Activated CD8-positive, alpha-beta T cell treated with anti-CD3 and anti-CD28 coated beads for 36 hours (primary cell): ENCODE results near the gene LENEP. TPM values are rescaled to one million over a fixed set of nuclear protein-coding genes. Genes with fewer than 3 reads are reported as not detected.

Experiments
- ATAC-seq: fragments of 200-7000 bp; cut with Tn5 transposase; one replicate; pipeline ENCODE4 v1.10.0; 2021; ENCODE audit warnings: mild to moderate bottlenecking, moderate library complexity
- CTCF ChIA-PET: fragments of 350-600 bp; sonication (Branson Sonifier 250); formaldehyde crosslinking; loops from one replicate; lab custom pipeline; 2021; ENCODE audit warnings: antibody characterized with exemption; lab: Charles Lee
- POLR2A ChIA-PET: fragments of 350-600 bp; sonication (Branson Sonifier 250); formaldehyde crosslinking; loops from one replicate; lab custom pipeline; 2021; ENCODE audit warnings: antibody characterized with exemption; lab: Charles Lee
- DNase-seq: peaks from one replicate; pipeline ENCODE4 v3.0.0-alpha.2; 2020
- H3K27ac Mint-ChIP-seq: one replicate; pipeline ENCODE4 v1.8.0; 2021; ENCODE audit warnings: mild to moderate bottlenecking, mixed read lengths
- H3K27me3 Mint-ChIP-seq: one replicate; pipeline ENCODE4 v1.8.0; 2021; ENCODE audit warnings: mixed read lengths
- H3K36me3 Mint-ChIP-seq: one replicate; pipeline ENCODE4 v1.8.0; 2021; ENCODE audit warnings: low read depth, mixed read lengths
- H3K4me1 Mint-ChIP-seq: one replicate; pipeline ENCODE4 v1.8.0; 2021; ENCODE audit warnings: low read depth, mixed read lengths
- H3K4me3 Mint-ChIP-seq: one replicate; pipeline ENCODE4 v1.8.0; 2021; ENCODE audit warnings: mild to moderate bottlenecking, moderate library complexity, mixed read lengths
- H3K9me3 Mint-ChIP-seq: one replicate; pipeline ENCODE4 v1.8.0; 2021; ENCODE audit warnings: mixed read lengths
- intact Hi-C: fragments of 100-400 bp; cut with micrococcal nuclease; formaldehyde crosslinking; loops from one replicate; pipeline ENCODE4 v1.10.0; 2022
- total RNA-seq, 2 experiments: library from RNA; stranded (reverse); gene quantifications; one replicate each; pipeline ENCODE4 v1.2.3, GENCODE V29; 2021
- TF ChIP-seq, protein P1 (sequence below): fragments of 200-600 bp; IDR thresholded peaks from one replicate; pipeline ENCODE4 v1.8.0; 2022; ENCODE audit warnings: antibody characterized with exemption, mild to moderate bottlenecking

Gene LENEP
- total RNA-seq, 2 experiments from 2014 or later: not detected

- ChIA-PET POLR2A (interaction anchor here (0.6 to 8.6 kb wide), 7 partner anchors 9 to 61 kb away, joined by 3 to 85 read pairs (median 3); partner anchors contain the start of genes CKS1B, FLAD1, PMVK and SHC1), CTCF (interaction anchor here (1.0 to 5.3 kb wide), 5 partner anchors 14 to 53 kb away, joined by 3 to 108 read pairs (median 6); partner anchors contain the start of genes CKS1B, FLAD1, PYGO2 and SHC1)
- Mint-ChIP-seq H3K9me3 (no peaks in the 10 kb centered on the region), H3K4me3 (no peak overlapping the region), H3K27me3 (no peaks in the 10 kb centered on the region), H3K27ac (peak overlapping the region; percentile 7), H3K36me3 (no peaks in the 10 kb centered on the region), H3K4me1 (peaks cover 35% of the 10 kb centered on the region)
- TF ChIP-seq, protein P1, sequence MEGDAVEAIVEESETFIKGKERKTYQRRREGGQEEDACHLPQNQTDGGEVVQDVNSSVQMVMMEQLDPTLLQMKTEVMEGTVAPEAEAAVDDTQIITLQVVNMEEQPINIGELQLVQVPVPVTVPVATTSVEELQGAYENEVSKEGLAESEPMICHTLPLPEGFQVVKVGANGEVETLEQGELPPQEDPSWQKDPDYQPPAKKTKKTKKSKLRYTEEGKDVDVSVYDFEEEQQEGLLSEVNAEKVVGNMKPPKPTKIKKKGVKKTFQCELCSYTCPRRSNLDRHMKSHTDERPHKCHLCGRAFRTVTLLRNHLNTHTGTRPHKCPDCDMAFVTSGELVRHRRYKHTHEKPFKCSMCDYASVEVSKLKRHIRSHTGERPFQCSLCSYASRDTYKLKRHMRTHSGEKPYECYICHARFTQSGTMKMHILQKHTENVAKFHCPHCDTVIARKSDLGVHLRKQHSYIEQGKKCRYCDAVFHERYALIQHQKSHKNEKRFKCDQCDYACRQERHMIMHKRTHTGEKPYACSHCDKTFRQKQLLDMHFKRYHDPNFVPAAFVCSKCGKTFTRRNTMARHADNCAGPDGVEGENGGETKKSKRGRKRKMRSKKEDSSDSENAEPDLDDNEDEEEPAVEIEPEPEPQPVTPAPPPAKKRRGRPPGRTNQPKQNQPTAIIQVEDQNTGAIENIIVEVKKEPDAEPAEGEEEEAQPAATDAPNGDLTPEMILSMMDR: no peak
- intact Hi-C loops: loop anchor here (5.0 kb wide), 1 partner anchor 35 kb away; the partner anchor contains the start of gene PYGO2
- no peak for ATAC-seq
- no peak for DNase-seq
Measured at GRCh38 chr1:154996966-154997701, 3.7 kb downstream of the LENEP start.

DNA sequence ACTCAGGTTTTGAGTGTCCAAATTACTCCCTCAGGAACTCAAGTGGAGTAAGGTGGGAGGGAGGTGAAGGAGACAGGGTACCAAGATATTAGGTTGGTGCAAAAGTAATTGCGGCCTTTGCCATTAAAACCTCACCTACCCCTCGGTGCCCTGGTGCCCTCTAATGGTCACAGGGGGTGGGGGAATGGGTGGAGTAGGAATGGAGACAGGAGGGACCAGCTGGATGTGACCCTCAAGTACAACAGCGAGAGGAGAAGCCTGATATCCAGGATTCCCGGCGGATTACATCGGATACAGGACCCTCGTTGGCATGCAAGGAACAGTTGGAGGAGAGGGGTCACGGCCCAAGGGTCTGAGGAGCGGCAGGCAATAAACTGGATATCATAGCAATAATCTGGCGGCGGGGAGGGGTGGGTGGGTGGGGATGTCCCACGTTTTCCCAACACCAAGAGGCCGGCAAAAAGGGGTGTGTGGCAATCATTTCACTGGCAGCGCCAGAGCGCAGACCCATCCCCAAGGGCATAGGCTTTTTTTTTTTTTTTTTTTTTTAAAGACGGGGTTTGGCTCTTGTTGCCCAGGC lies 4.9 kb downstream of the LENEP start:
- DNase-seq: no peak
- intact Hi-C loops: loop anchor here (5.0 kb wide), 1 partner anchor 36 kb away; the partner anchor contains the start of gene PYGO2
- H3K27me3 Mint-ChIP-seq: no peaks in the 10 kb centered on the region
- ATAC-seq: no peak
- H3K36me3 Mint-ChIP-seq: no peaks in the 10 kb centered on the region
- CTCF ChIA-PET: interaction anchor here (0.8 to 5.3 kb wide), 27 partner anchors 8 to 439 kb away, joined by 3 to 108 read pairs (median 6); partner anchors contain the start of genes ADAM15, CKS1B, EFNA4 and FLAD1
- TF ChIP-seq, protein P1: no peak
- H3K4me1 Mint-ChIP-seq: peaks cover 35% of the 10 kb centered on the region
- peak overlapping the region; percentile 49 for H3K27ac Mint-ChIP-seq
- H3K9me3 Mint-ChIP-seq: no peaks in the 10 kb centered on the region
- H3K4me3 Mint-ChIP-seq: peak overlapping the region; percentile 40
- POLR2A ChIA-PET: interaction anchor here (0.7 to 8.6 kb wide), 10 partner anchors 8 to 56 kb away, joined by 3 to 85 read pairs (median 7); partner anchors contain the start of genes ADAM15, CKS1B, FLAD1 and PYGO2

- peak; percentile 91 for DNase-seq
- Mint-ChIP-seq H3K27ac (peak overlapping the region; percentile 91), H3K27me3 (no peaks in the 10 kb centered on the region), H3K9me3 (no peaks in the 10 kb centered on the region), H3K4me3 (peak overlapping the region; percentile 70), H3K36me3 (no peaks in the 10 kb centered on the region), H3K4me1 (peaks cover 39% of the 10 kb centered on the region)
- intact Hi-C loops: loop anchor here (5.0 kb wide), 1 partner anchor 37 kb away; the partner anchor contains the start of gene PYGO2
- TF ChIP-seq, protein P1: peak; percentile 94
- ATAC-seq: peak; percentile 22
- POLR2A ChIA-PET: interaction anchor here (0.5 to 8.6 kb wide), 17 partner anchors 9 to 240 kb away, joined by 3 to 85 read pairs (median 5); partner anchors contain the start of genes ADAM15, CKS1B, FLAD1 and PBXIP1
- CTCF ChIA-PET: interaction anchor here (0.7 to 5.3 kb wide), 37 partner anchors 9 to 1343 kb away, joined by 3 to 108 read pairs (median 5); partner anchors contain the start of genes ADAM15, CKS1B, EFNA4 and FLAD1
Measured at GRCh38 chr1:154998818-154999570, 5.6 kb downstream of the LENEP start.

DNA sequence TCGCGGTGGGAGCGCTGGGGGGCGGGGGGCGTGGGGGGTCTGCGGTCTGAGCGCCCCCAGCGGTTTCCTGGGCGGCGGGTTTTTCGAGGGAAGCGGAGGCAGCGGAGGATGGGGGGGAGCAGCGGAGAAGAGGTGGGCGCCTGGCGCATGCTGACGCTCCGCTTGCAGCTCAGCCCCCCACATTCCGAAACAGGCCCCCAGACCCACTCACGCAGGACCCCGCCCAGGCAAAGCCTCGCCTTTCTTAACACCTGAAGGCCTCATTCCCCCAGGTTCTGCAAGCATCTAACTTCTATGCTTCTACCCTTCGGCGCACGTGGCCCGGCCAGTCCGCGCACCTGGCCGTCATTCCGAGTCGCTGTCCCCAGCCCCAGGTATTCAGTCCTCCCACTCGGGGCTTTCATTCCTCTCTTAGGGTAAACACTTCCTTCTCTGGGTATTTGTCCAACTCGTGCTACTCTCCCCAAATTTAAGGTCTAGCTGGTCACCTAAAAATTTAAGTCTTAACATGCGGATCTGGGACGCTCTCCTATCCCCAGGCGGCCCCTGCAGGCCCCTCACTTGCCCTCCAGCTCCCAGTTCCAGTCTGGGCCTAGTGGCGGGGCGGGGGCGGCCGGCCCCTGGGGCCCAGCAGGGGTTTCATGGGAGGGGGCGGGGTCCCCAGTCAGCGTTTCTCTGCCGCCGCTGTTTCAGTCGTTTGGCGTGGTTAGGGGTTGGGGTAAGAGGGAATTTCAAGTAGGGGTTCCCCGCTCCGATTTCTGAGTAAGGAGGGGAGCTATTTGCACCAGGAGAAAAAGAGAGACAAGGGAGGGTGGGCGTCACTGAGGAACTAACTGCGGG lies 6.4 kb downstream of the LENEP start:
- intact Hi-C loops: loop anchor here (5.0 kb wide), 1 partner anchor 37 kb away; the partner anchor contains the start of gene PYGO2
- POLR2A ChIA-PET: interaction anchor here (0.6 to 8.6 kb wide), 19 partner anchors 9 to 241 kb away, joined by 3 to 85 read pairs (median 5); partner anchors contain the start of genes ADAM15, CKS1B, FLAD1 and PBXIP1
- DNase-seq: peak; percentile 84

More for the DNA sequence above, 6.4 kb downstream of the LENEP start:
- no peaks in the 10 kb centered on the region for H3K9me3 Mint-ChIP-seq
- H3K27ac Mint-ChIP-seq: peak overlapping the region; percentile 91
- peaks cover 40% of the 10 kb centered on the region for H3K4me1 Mint-ChIP-seq
- ATAC-seq: peak; percentile 11
- H3K27me3 Mint-ChIP-seq: no peaks in the 10 kb centered on the region
- peak overlapping the region; percentile 70 for H3K4me3 Mint-ChIP-seq
- CTCF ChIA-PET: interaction anchor here (0.7 to 5.3 kb wide), 35 partner anchors 8 to 1343 kb away, joined by 3 to 108 read pairs (median 5); partner anchors contain the start of genes ADAM15, CKS1B, EFNA4 and FLAD1
- H3K36me3 Mint-ChIP-seq: peaks cover 5% of the 10 kb centered on the region
- TF ChIP-seq, protein P1: no peak
